IPS DF 6.9 (cell line): ENCODE results near the gene ACSL6.

Experiments
- DNase-seq: peaks from one replicate; pipeline ENCODE4 v3.0.0-alpha.2; 2013; ENCODE audit warnings: low read depth, low spot score
- H3K27ac ChIP-seq: one replicate; pipeline ENCODE4 v1.5.1; 2013; ENCODE audit warnings: low read length, control low read depth
- H3K27me3 ChIP-seq: 2 replicates; pipeline ENCODE4 v1.6.1; 2013; ENCODE audit warnings: mild to moderate bottlenecking, low read length; ENCODE audit not compliant: control insufficient read depth, insufficient read depth
- H3K36me3 ChIP-seq: 2 replicates; pipeline ENCODE4 v1.6.1; 2013; ENCODE audit warnings: low read length; ENCODE audit not compliant: control insufficient read depth, insufficient read depth
- H3K4me1 ChIP-seq: 2 replicates; pipeline ENCODE4 v1.6.1; 2013; ENCODE audit warnings: low read length; ENCODE audit not compliant: control insufficient read depth, insufficient read depth
- H3K4me3 ChIP-seq: 2 replicates; pipeline ENCODE4 v1.5.1; 2013; ENCODE audit warnings: mild to moderate bottlenecking, low read length
- H3K9me3 ChIP-seq: 2 replicates; pipeline ENCODE4 v1.6.1; 2013; ENCODE audit warnings: low read length, inconsistent platforms; ENCODE audit not compliant: control insufficient read depth, insufficient read depth
- WGBS: extraction: QIAGEN DNeasy Blood & Tissue Kit; methylation state at CpG from one replicate; pipeline ENCODE4 v1.1.7; 2013; ENCODE audit warnings: mixed read lengths, missing lambda C conversion rate; ENCODE audit not compliant: insufficient read length, insufficient coverage; 5-methylcytosine and 5-hydroxymethylcytosine counted together

Gene ACSL6

DNA sequence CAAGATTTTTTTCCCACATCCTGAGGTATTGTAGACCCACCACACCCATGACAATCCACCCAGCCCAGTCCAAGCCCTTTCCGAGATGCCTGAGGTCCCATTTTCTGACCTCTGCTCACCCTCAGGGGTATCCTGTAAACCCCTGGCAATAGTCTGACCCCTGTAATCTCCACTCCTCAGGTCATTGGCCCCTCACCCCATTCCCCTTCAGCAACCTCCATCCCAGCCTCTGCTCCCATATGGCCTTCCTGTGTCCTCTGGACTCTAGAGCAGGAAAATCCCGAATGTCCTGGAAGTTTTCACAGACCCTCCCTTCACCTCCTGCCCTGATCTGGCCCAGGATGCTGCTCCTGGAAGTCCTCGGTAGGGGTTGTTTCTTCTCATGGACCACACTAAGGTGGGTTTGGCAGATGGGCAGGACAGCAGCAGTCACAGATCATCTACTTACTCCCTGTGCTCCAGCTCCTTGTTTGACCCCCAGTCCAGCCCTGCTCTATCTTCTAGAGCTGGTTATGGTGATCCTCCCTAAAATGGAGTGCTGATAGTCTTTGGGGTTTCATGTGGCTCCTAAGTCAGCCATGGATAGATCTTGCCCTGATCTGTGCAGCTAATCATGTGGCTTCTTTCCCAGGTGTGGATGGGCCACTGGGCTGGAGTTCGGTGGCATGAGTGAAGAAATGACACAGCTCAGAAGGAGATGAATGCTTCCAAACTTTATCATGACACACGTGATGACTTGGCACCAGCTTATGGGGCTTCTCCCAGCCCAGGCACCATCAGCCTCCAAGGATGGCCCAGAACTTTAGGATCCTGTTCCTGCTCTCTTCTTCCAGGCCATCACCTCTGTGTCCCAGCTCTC lies 12.0 kb upstream of the ACSL6 start:
- Histone ChIP-seq H3K27me3 (no peaks in the 10 kb centered on the region), H3K4me3 (no peak overlapping the region)
- no CpG with 5 or more reads among the region's 5 CpGs for WGBS

DNA sequence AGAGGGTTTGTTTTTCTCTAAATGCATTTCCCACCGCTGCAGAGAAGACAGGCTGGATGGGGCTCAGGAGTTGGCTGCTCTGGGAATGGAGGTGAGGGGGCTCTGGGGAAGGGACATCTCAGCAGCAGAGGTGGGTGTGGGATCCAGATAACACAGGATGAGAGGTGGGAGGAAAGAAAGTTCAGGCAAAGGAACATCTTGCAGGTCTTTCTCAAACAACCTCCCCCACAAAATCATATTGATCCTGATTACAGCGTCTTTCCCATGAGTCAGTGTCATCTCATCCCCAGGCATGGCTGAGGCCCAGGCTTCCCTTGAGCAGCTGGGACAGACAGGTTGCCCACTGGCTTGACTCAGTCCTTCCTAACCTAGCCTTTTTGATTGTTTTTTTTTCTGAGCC lies 11.3 kb upstream of the ACSL6 start:
- Histone ChIP-seq H3K9me3 (no peaks in the 10 kb centered on the region), H3K27me3 (no peaks in the 10 kb centered on the region), H3K4me3 (no peak overlapping the region), H3K36me3 (no peaks in the 10 kb centered on the region), H3K27ac (no peak overlapping the region), H3K4me1 (no peaks in the 10 kb centered on the region)
- no CpG with 5 or more reads among the region's 2 CpGs for whole genome bisulfite sequencing
- no peak for DNase-seq

More for the DNA sequence above, 12.0 kb upstream of the ACSL6 start:
- Histone ChIP-seq H3K36me3 (no peaks in the 10 kb centered on the region), H3K27ac (no peak overlapping the region), H3K4me1 (no peaks in the 10 kb centered on the region), H3K9me3 (no peaks in the 10 kb centered on the region)
- no peak for DNase-seq

DNA sequence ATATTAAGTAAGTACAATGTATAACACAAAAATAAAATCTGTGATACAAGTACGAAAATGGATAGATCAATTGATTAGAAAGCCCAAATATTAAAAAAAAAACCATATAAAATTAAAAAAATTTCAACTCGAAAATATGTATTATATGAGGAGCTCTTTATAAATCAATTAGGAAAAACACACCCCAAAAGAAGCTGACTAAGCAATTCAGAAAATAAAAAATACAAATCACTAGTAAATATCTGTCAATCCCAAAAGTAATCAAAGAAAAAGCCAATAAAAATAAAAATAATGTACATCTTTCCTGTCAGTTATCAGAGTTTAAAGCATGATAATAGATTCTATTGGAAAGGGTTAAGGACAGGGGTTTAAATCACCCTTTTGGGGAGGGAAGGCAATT lies 10.2 kb upstream of the ACSL6 start:
- no peaks in the 10 kb centered on the region for H3K4me1 ChIP-seq
- no peak for DNase-seq
- H3K36me3 ChIP-seq = no peaks in the 10 kb centered on the region
- no peak overlapping the region for H3K4me3 ChIP-seq
- H3K27me3 ChIP-seq = no peaks in the 10 kb centered on the region
- no peak overlapping the region for H3K27ac ChIP-seq
- no peaks in the 10 kb centered on the region for H3K9me3 ChIP-seq
- WGBS = no CpG with 5 or more reads among the region's 2 CpGs

DNA sequence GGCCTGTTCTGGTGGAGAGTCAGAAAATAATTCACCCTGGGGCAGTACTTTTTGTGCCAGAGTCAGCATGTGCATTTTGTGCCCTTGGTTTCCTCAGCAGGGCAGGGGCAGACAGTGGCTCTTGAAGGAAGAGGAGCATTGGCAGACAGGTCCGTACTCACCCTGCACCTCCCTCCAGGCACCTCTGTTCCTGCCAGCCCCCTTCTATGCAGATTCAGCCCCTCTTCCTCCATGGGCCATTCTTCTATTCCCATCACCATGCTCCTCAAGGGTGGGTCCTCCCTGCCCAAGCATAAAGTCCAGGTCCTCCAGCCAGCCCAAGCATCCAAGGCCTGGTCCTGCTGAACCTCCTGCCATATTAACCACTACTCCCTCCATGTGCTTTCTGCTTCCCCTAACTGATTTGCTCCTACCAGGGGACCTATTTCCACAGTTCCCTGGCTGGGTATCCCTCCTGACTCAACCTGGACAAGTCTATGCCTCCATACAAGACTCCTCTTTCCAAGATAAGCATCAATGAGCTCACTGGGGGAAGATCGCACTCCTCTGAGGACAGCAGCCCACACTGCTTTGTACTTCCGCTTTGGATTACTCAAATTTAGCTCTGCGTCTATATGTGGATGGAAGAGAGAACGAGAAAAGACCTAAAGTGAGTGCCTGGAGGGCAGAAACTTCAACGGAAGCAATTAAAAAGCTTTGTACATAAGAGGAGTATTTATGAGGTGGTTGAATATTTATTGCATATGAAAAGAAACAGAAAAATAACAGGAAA lies 9.3 kb upstream of the ACSL6 start:
- Histone ChIP-seq H3K9me3 (no peaks in the 10 kb centered on the region), H3K36me3 (no peaks in the 10 kb centered on the region), H3K4me1 (no peaks in the 10 kb centered on the region), H3K27ac (no peak overlapping the region), H3K27me3 (no peaks in the 10 kb centered on the region), H3K4me3 (no peak overlapping the region)
- WGBS = no CpG with 5 or more reads among the region's 6 CpGs
- DNase-seq = no peak

DNA sequence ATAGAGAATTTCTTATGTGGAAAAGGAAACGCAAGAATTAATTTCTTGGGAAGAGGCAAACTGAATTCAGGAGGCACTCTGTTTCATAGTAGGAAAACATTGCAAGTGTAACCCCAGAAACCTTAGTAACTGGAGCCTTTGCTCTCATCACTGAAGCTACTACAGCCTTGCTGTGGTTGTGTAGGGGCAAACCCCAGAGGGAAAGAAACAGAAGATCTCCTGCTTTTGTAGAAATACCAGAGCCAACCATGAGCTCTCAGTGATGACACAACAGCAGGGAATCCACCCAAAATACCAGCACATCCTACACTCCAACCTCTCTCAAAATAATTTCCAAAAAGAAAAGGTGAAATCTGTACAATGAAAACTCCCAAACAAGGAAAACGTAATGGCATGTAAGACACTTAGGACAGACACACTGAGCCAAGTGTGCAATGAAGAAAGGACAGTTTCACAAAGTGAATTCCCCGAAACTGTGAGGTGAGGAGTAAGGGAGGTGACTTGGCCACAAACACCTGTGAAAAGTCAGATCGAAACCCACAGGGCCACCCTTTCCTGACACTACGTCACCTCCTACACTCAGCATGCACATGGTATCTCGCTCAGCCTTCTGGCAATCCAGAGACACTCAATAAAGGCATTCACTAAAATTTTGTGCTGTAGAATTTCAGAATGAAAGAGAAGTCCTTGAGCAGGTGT lies 8.5 kb upstream of the ACSL6 start:
- Histone ChIP-seq H3K4me3 (no peak overlapping the region), H3K27me3 (no peaks in the 10 kb centered on the region), H3K27ac (no peak overlapping the region), H3K36me3 (no peaks in the 10 kb centered on the region), H3K9me3 (no peaks in the 10 kb centered on the region), H3K4me1 (no peaks in the 10 kb centered on the region)
- WGBS = no CpG with 5 or more reads among the region's 6 CpGs
- no peak for DNase-seq

DNA sequence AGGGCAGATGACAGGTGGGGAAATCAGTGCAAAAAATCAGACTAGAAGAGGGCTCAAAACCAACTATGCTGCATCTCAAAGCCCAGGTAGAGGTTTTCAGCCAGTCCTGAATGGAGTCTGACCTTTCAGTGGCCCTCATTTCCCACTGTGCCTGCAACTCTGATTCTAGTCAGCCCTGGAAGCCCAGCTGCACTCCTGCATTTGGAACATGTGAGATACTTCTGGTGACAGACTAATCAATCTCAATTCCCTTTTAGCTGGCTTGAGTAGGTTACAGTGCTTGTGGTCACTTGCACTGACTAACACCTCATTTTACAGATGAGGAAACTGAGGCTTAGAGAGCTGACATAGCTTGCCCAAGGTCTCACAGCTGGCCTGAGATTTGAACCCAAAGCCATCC lies 7.9 kb upstream of the ACSL6 start:
- Histone ChIP-seq H3K4me1 (no peaks in the 10 kb centered on the region), H3K27ac (no peak overlapping the region), H3K27me3 (no peaks in the 10 kb centered on the region), H3K9me3 (no peaks in the 10 kb centered on the region), H3K36me3 (no peaks in the 10 kb centered on the region), H3K4me3 (no peak overlapping the region)
- DNase-seq = no peak

DNA sequence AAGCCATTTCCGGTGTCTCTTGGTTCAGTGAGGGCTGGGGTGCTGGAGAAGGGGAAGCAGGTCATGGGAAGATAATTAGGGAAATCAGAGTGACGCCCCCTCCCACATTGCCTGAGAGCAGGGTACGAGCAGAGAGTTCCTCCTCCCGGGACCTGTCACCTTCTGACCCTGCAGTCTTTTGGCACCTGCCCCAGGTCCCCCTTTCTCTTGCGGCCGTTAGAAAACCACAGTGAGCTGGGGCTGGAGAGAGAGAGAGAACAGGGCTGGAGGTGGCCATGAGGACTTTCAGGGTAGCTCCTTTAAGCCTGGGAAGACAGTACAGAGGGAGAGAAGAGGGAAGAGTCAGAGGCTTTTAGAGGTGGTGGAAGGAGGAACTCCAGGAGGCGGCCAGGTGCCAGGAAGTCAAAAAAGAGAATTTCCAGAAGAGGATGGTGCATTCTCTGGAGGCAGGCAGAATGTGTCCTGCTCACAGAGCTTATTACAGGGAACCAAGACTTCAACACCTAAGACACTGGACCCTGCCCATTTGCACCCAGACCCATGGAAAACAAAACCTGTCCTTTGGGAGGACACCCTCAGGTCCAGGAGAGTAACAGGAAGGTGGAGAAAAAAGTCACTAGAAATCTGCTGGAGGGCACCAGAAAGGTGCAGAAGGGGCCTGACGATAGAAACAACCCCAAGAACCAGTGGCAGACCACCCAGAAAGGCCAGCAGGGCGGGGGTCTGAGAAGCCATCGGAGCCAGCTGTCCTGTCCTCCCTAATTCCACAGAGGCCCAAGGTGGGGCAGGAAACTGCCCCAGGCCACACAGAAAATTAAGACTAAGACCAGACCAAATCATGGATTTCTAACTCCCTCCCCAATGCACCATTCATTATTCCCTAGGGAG lies 6.5 kb upstream of the ACSL6 start:
- no CpG with 5 or more reads among the region's 10 CpGs for WGBS
- no peak for DNase-seq
- Histone ChIP-seq H3K4me1 (no peaks in the 10 kb centered on the region), H3K9me3 (no peaks in the 10 kb centered on the region), H3K27ac (no peak overlapping the region), H3K36me3 (no peaks in the 10 kb centered on the region), H3K4me3 (no peak overlapping the region), H3K27me3 (no peaks in the 10 kb centered on the region)

DNA sequence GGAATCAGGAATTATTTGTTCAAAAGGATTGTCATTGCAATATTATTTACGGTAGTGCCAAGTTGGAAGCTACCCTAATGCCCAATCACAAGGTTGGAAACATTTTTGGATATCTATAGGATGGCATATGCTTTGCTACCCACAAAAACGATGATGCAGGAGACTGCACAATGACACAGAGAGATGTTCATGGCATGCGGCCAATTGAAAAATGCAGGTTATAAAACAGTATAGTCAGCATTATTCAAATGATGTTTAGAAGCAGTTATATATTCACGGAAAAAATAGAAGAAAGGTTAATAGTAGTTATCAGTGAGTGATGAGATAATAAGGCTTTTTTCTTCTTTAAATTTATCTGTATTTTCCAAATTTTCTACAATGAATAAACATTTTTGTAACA lies 5.9 kb upstream of the ACSL6 start:
- DNase-seq = no peak
- Histone ChIP-seq H3K4me3 (no peak overlapping the region), H3K27me3 (peaks cover under 1% of the 10 kb centered on the region; the same call in 1 of the 2 replicates), H3K9me3 (no peaks in the 10 kb centered on the region), H3K4me1 (no peaks in the 10 kb centered on the region), H3K27ac (no peak overlapping the region), H3K36me3 (no peaks in the 10 kb centered on the region)
- WGBS = no CpG with 5 or more reads among the region's 4 CpGs

DNA sequence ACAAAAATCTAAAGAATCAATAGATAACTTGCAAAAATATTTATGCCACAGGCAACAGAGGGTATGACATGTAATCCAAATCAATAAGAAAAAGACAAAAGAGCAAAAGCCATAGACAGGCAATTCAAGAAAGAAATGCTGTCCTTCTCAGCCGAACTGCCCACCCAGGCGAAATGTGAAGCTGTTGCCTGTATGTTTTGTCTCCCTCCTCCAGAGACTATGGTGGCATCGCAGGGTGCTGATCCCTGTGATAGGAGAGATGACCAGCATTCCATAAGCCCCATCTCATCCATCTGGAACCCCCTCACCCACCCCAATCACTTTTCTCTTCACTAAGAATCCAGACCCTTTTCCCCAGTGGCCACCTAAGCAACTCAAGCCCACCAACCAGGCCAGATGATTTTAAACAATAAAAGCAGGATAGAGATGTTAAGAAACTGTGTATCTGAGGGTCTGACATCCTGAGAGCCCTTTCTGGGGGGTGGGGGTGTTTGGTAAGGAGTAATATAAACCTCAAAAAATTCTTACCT lies 5.3 kb upstream of the ACSL6 start:
- whole genome bisulfite sequencing = no CpG with 5 or more reads among the region's 3 CpGs
- H3K4me3 ChIP-seq = no peak overlapping the region
- peaks cover 3% of the 10 kb centered on the region; the same call in 1 of the 2 replicates for H3K4me1 ChIP-seq
- H3K9me3 ChIP-seq = no peaks in the 10 kb centered on the region
- DNase-seq = no peak
- no peaks in the 10 kb centered on the region for H3K36me3 ChIP-seq
- no peak overlapping the region for H3K27ac ChIP-seq
- peaks cover 5% of the 10 kb centered on the region; the same call in 1 of the 2 replicates for H3K27me3 ChIP-seq
